K562 (cell line): Measurements from ENCODE around the gene SIK3. TPM values are rescaled to one million over a fixed set of nuclear protein-coding genes. Genes with fewer than 3 reads are reported as not detected.

Experiments
- ATAC-seq: fragments of 200-7000 bp; cut with Tn5 transposase; 3 replicates; pipeline ENCODE4 v1.9.1; 2020; ENCODE audit warnings: moderate library complexity
- BruUV-seq: library from RNA; stranded (reverse); fragments of 400-500 nt; replicated peaks from 2 replicates; lab custom pipeline; 2021; lab: Mats Ljungman, UMichigan
- CTCF ChIA-PET: fragments of 300-600 bp; formaldehyde crosslinking; extraction: SDS; loops from one replicate; lab custom pipeline; 2021; ENCODE audit warnings: low intra/inter-chr PET ratio; lab: Yijun Ruan, JAX
- POLR2A ChIA-PET: fragments of 300-600, 350-650 bp; sonication (Branson Sonifier 250); formaldehyde crosslinking; extraction: SDS; loops from one replicate; lab custom pipeline; 2021; ENCODE audit warnings: antibody characterized with exemption, inconsistent platforms; lab: Yijun Ruan, JAX
- DNase-seq, 4 experiments: peaks; one replicate each; pipeline versions ENCODE4 v3.0.0 to v3.0.0-alpha.2; 2011 to 2018; ENCODE audit warnings: low spot score in 3 of 4, mixed read lengths in 3 of 4; ENCODE audit errors: extremely low read depth in 1 of 4
- FAIRE-seq: peaks from 2 replicates; lab custom pipeline; 2011; peaks lifted over from hg19 to GRCh38; lab: Jason Lieb, UNC
- H2AFZ ChIP-seq: 2 replicates; pipeline ENCODE4 v1.6.0; 2011; ENCODE audit warnings: low read depth, low read length, control low read depth, inconsistent platforms
- H3K27ac ChIP-seq: fragments of 200-600 bp; 3 replicates; pipeline ENCODE4 v1.8.0; 2011; ENCODE audit warnings: low read depth, mild to moderate bottlenecking, control low read depth, inconsistent platforms, low read length, moderate library complexity, mixed read lengths; ENCODE audit errors: extremely low read depth
- H3K27me3 ChIP-seq, 2 experiments: fragments of 300-600 bp in 1 of 2; 2 replicates in 1 of 2; 3 replicates in 1 of 2; pipeline versions ENCODE4 v1.6.0 to v1.8.0; 2011; ENCODE audit warnings: inconsistent platforms in 2 of 2, low read length in 2 of 2, mild to moderate bottlenecking in 1 of 2, mixed read lengths in 1 of 2, moderate library complexity in 1 of 2; ENCODE audit not compliant: control insufficient read depth in 2 of 2, insufficient read depth in 2 of 2
- H3K36me3 ChIP-seq: fragments of 300-600 bp; 3 replicates; pipeline ENCODE4 v1.8.0; 2011; ENCODE audit warnings: mild to moderate bottlenecking, low read length, inconsistent platforms; ENCODE audit not compliant: control insufficient read depth, insufficient read depth
- H3K4me1 ChIP-seq, 2 experiments: fragments of 200-600 bp in 1 of 2; replicated peaks in 1 of 2; 2 replicates in 1 of 2; 3 replicates in 1 of 2; pipeline versions ENCODE4 v1.5.1 to v1.8.0; 2011; ENCODE audit warnings: inconsistent platforms in 2 of 2, low read length in 2 of 2, mild to moderate bottlenecking in 1 of 2, mixed read lengths in 1 of 2, moderate library complexity in 1 of 2; ENCODE audit not compliant: control insufficient read depth in 2 of 2, insufficient read depth in 2 of 2
- H3K4me2 ChIP-seq: 2 replicates; pipeline ENCODE4 v1.6.1; 2011; ENCODE audit warnings: low read length, control low read depth, inconsistent platforms, mixed read lengths; ENCODE audit not compliant: insufficient read depth
- H3K4me3 ChIP-seq: fragments of 200-600 bp; sonication (generic), shearing (Covaris generic); 2 replicates; pipeline ENCODE4 v1.5.1; 2016; ENCODE audit warnings: control low read depth, inconsistent platforms
- H3K79me2 ChIP-seq: fragments of 200-600 bp; 3 replicates; pipeline ENCODE4 v1.8.0; 2011; ENCODE audit warnings: low read length, inconsistent platforms; ENCODE audit not compliant: control insufficient read depth, insufficient read depth
- H3K9ac ChIP-seq, 2 experiments: 2 replicates each; pipeline versions ENCODE4 v1.6.0 to v1.6.1; 2011; ENCODE audit warnings: low read depth in 2 of 2, low read length in 2 of 2, control low read depth in 1 of 2, inconsistent platforms in 1 of 2, mild to moderate bottlenecking in 1 of 2, mixed read lengths in 1 of 2; ENCODE audit not compliant: insufficient read depth in 1 of 2
- H3K9me1 ChIP-seq: one replicate; pipeline ENCODE4 v1.6.0; 2011; ENCODE audit warnings: inconsistent platforms, mild to moderate bottlenecking, low read length, moderate library complexity; ENCODE audit not compliant: control insufficient read depth, insufficient read depth
- H3K9me3 ChIP-seq: replicated peaks from 2 replicates; pipeline ENCODE4 v1.5.1; 2011; ENCODE audit warnings: low read depth, low read length, inconsistent platforms; ENCODE audit not compliant: control insufficient read depth, insufficient read depth
- H4K20me1 ChIP-seq: replicated peaks from 2 replicates; pipeline ENCODE4 v1.6.1; 2011; ENCODE audit warnings: low read length, inconsistent platforms, mixed read lengths; ENCODE audit not compliant: control insufficient read depth, insufficient read depth
- AFF4 ChIP-seq: sonication (generic); formaldehyde crosslinking; IDR thresholded peaks from 2 replicates; pipeline ENCODE4 v1.8.0; 2023; ENCODE audit warnings: mild to moderate bottlenecking, missing genetic modification reagents
- BDP1 ChIP-seq: IDR thresholded peaks from 3 replicates; pipeline ENCODE4 v1.6.1; 2011; ENCODE audit not compliant: insufficient read length, insufficient read depth
- E2F8 ChIP-seq: fragments of 450-650 bp; IDR thresholded peaks from 2 replicates; pipeline ENCODE4 v1.7.1; 2018; ENCODE audit warnings: mild to moderate bottlenecking, low read depth; ENCODE audit not compliant: partially characterized antibody
- EGR1 ChIP-seq: fragments of 450-650 bp; conservative IDR thresholded peaks from 2 replicates; pipeline ENCODE4 v1.6.1; 2017; ENCODE audit warnings: mild to moderate bottlenecking
- PYGO2 ChIP-seq: fragments of 450-650 bp; IDR thresholded peaks from 2 replicates; pipeline ENCODE4 v1.6.1; 2016; ENCODE audit warnings: mild to moderate bottlenecking, missing genetic modification characterization, moderate library complexity, missing compliant biosample characterization
- RBM39 ChIP-seq: fragments of 200-400 bp; formaldehyde crosslinking; optimal IDR thresholded peaks from 2 replicates; pipeline ENCODE3; 2018; ENCODE audit warnings: low read depth, low read length
- SUPT5H ChIP-seq: fragments of 450-650 bp; IDR thresholded peaks from 2 replicates; pipeline ENCODE4 v1.6.1; 2016
- TCF7 ChIP-seq: sonication (generic); IDR thresholded peaks from 2 replicates; pipeline ENCODE4 v1.6.1; 2016; ENCODE audit warnings: antibody characterized with exemption, borderline replicate concordance
- ZNF124 ChIP-seq: sonication (generic); formaldehyde crosslinking; IDR thresholded peaks from 2 replicates; pipeline ENCODE4 v1.8.1; 2022; ENCODE audit warnings: missing genetic modification reagents
- ZNF740 ChIP-seq, 3 experiments: fragments of 200-800 bp in 1 of 3; sonication (Bioruptor generic) in 1 of 3; sonication (generic) in 1 of 3; formaldehyde crosslinking in 1 of 3; IDR thresholded peaks; 2 replicates each; pipeline versions ENCODE4 v1.6.1 to v1.8.0; 2016 to 2022; ENCODE audit warnings: mild to moderate bottlenecking in 2 of 3, missing compliant biosample characterization in 2 of 3, missing genetic modification characterization in 2 of 3, missing genetic modification reagents in 1 of 3
- WGBS: fragments of 100-300 bp; shearing (Covaris generic); methylation state at CpG from one replicate; pipeline ENCODE4 v1.1.6; 2016; ENCODE audit warnings: low coverage, mixed read lengths; ENCODE audit not compliant: insufficient coverage; ENCODE audit errors: missing lambda C conversion rate; 5-methylcytosine and 5-hydroxymethylcytosine counted together
- in situ Hi-C: fragments of 300-500 bp; cut with MboI; formaldehyde crosslinking; loops from 4 replicates; pipeline ENCODE4 v1.15.0; 2018; ENCODE audit warnings: inconsistent platforms, mixed read lengths
- intact Hi-C: fragments of 100-400 bp; cut with micrococcal nuclease; formaldehyde crosslinking; loops from 2 replicates; pipeline ENCODE4 v1.14.2; 2022
- polyA plus RNA-seq, 8 experiments: library from polyadenylated mRNA; depleted of rRNA in 4 of 8; stranded (reverse) in 5 of 8; unstranded in 3 of 8; fragments of >200 nt; fragmentation: Nextera tagmentation in 2 of 8; fragmentation: Illumina TruSeq in 1 of 8; extraction: Ambion mirVana in 2 of 8; extraction: Trizol in 1 of 8; gene quantifications; 2 replicates each; pipeline versions ENCODE4 v1.2.1 to v1.2.3, GENCODE V29; 2011 to 2014; ENCODE audit warnings: inconsistent platforms in 1 of 8, missing spikeins in 1 of 8
- total RNA-seq, 7 experiments: library from RNA; depleted of rRNA in 6 of 7; stranded (reverse); fragments of >200 nt in 6 of 7; fragmentation: Illumina TruSeq in 2 of 7; extraction: Trizol in 2 of 7; gene quantifications; 2 replicates each; pipeline versions ENCODE4 v1.2.1 to v1.2.3, GENCODE V29; 2011 to 2021; ENCODE audit warnings: low replicate concordance in 1 of 7

SIK3 gene
- total and polyA plus RNA-seq, 9 of the 15 experiments (the other 6 are each of a cell fraction or from before 2014, with no cell fraction given), result 1.6 to 21.6 (median 8.0) TPM

- TF ChIP-seq TCF7 (no peak), ZNF740 (CRISPR knock-in tag; IDR thresholded peaks at IDR 0.05) (peak; percentile 92), ZNF740 (tag; IDR thresholded peaks at IDR 0.05) (peak in 1 of 2 experiments; percentile 97; a peak in 2 of 4 replicates), RBM39 (no peak)
Observed at GRCh38 chr11:117144477-117145392, 46.5 kb upstream of the SIK3 start (continued).

- CTCF ChIA-PET, result no interaction called here
- POLR2A ChIA-PET, result interaction anchor here (0.6 to 2.7 kb wide), 16 partner anchors 13 to 401 kb away, joined by 3 to 18 read pairs (median 4); partner anchors contain the start of genes CEP164 and SIDT2
- no peaks in the 10 kb centered on the region for H3K9me1 ChIP-seq
- no peaks in the 10 kb centered on the region for H3K9me3 ChIP-seq
- peak within 1 kb of the TSS; percentile 89 for H3K4me3 ChIP-seq
- intact Hi-C loops, result loop anchor here (2.0 kb wide), 1 partner anchor 35 kb away; the partner anchor contains the start of gene SIDT2
- WGBS, result under 1% methylated on average over 37 of the region's 48 CpGs
- BruUV-seq, result TSS peak; percentile 98
- in situ Hi-C loops, result no loop called here
- peaks cover 54% of the 10 kb centered on the region for H3K79me2 ChIP-seq
- FAIRE-seq (peak; percentile 82), ATAC-seq (peak; percentile 95), DNase-seq (peak; percentile 97 to 99 (median 97))
- peak within 1 kb of the TSS; percentile 88 for H3K27ac ChIP-seq
- peaks cover 6% of the 10 kb centered on the region for H4K20me1 ChIP-seq
- H3K9ac ChIP-seq, result peak within 1 kb of the TSS; percentile 90 to 92
- no peaks in the 10 kb centered on the region for H3K27me3 ChIP-seq
- H3K4me1 ChIP-seq, result peaks cover 12 to 18% of the 10 kb centered on the region in 2 experiments; a peak in 4 of 5 replicates
- peaks cover 32% of the 10 kb centered on the region for H3K36me3 ChIP-seq
- peak within 1 kb of the TSS; percentile 99 for H2AFZ ChIP-seq
- H3K4me2 ChIP-seq, result peak within 1 kb of the TSS; percentile 100
- peak; percentile 94 for TF ChIP-seq SUPT5H
- no peak for TF ChIP-seq BDP1
- peak; percentile 75 for TF ChIP-seq E2F8
- peak; percentile 77 for TF ChIP-seq AFF4 (CRISPR knock-in tag)
- TF ChIP-seq ZNF124 (CRISPR knock-in tag), result no peak
- TF ChIP-seq PYGO2 (tag), result no peak
- TF ChIP-seq EGR1, result peak; percentile 69
Observed at GRCh38 chr11:117143871-117144476, 45.7 kb upstream of the SIK3 start, which contains the start of gene PAFAH1B2. Gene PAFAH1B2, plus strand, starts transcription at chr11:117144287. Its CDS starts 8,161 bp downstream, at chr11:117152448.
